CD4-positive, alpha-beta memory T cell (primary cell): ENCODE measurements around the gene CDK2AP2. TPM values are rescaled to one million over a fixed set of nuclear protein-coding genes. Genes with fewer than 3 reads are reported as not detected.

Experiments used
- CTCF ChIA-PET: fragments of 350-600 bp; sonication (Branson Sonifier 250); formaldehyde crosslinking; loops from one replicate; lab custom pipeline; 2021; ENCODE audit warnings: inconsistent platforms; ENCODE audit not compliant: partially characterized antibody; lab: Charles Lee
- POLR2A ChIA-PET: fragments of 350-600 bp; sonication (Branson Sonifier 250); formaldehyde crosslinking; loops from one replicate; lab custom pipeline; 2021; ENCODE audit not compliant: partially characterized antibody; lab: Charles Lee
- DNase-seq, 5 donors: peaks; one replicate each; pipeline versions ENCODE4 v3.0.0 to v3.0.0-alpha.2; 2020 to 2022; ENCODE audit warnings: mixed read lengths in 1 of 5
- H3K27ac ChIP-seq: one replicate; pipeline ENCODE4 v1.7.0; 2013; ENCODE audit warnings: low read depth, low read length
- H3K27me3 ChIP-seq: 2 replicates; pipeline ENCODE4 v1.7.0; 2013; ENCODE audit warnings: mild to moderate bottlenecking, low read length, moderate library complexity; ENCODE audit not compliant: insufficient read depth
- H3K36me3 ChIP-seq: 2 replicates; pipeline ENCODE4 v1.7.0; 2013; ENCODE audit warnings: mild to moderate bottlenecking, low read length, moderate library complexity; ENCODE audit not compliant: insufficient read depth
- H3K4me1 ChIP-seq: 2 replicates; pipeline ENCODE4 v1.7.0; 2013; ENCODE audit warnings: mild to moderate bottlenecking, low read length, moderate library complexity; ENCODE audit not compliant: insufficient read depth
- H3K4me3 ChIP-seq, 2 donors: one replicate each; pipeline ENCODE4 v1.7.0; 2013; ENCODE audit warnings: low read length in 2 of 2, mild to moderate bottlenecking in 1 of 2
- H3K9me3 ChIP-seq, 2 donors: one replicate each; pipeline ENCODE4 v1.7.0; 2013; ENCODE audit warnings: low read length in 2 of 2, control low read depth in 1 of 2; ENCODE audit not compliant: control insufficient read depth in 1 of 2
- H3K27ac Mint-ChIP-seq, 7 donors: one replicate each; pipeline ENCODE4 v1.8.0; 2020 to 2021; ENCODE audit warnings: mixed read lengths in 7 of 7, mild to moderate bottlenecking in 6 of 7, inconsistent platforms in 3 of 7, moderate library complexity in 3 of 7
- H3K27me3 Mint-ChIP-seq, 2 donors: one replicate each; pipeline ENCODE4 v1.8.0; 2020 to 2021; ENCODE audit warnings: mixed read lengths in 2 of 2
- H3K36me3 Mint-ChIP-seq, 2 donors: one replicate each; pipeline ENCODE4 v1.8.0; 2020 to 2021; ENCODE audit warnings: mixed read lengths in 2 of 2, inconsistent platforms in 1 of 2, mild to moderate bottlenecking in 1 of 2
- H3K4me1 Mint-ChIP-seq, 4 donors: one replicate each; pipeline ENCODE4 v1.8.0; 2020 to 2021; ENCODE audit warnings: mixed read lengths in 4 of 4, mild to moderate bottlenecking in 1 of 4
- H3K4me3 Mint-ChIP-seq, 8 donors: one replicate each; pipeline ENCODE4 v1.8.0; 2020 to 2021; ENCODE audit warnings: mixed read lengths in 8 of 8, mild to moderate bottlenecking in 7 of 8, moderate library complexity in 6 of 8, inconsistent platforms in 3 of 8
- H3K9me3 Mint-ChIP-seq, 8 donors: one replicate each; pipeline ENCODE4 v1.8.0; 2020 to 2021; ENCODE audit warnings: mixed read lengths in 8 of 8, mild to moderate bottlenecking in 5 of 8, inconsistent platforms in 3 of 8, moderate library complexity in 1 of 8
- intact Hi-C: fragments of 100-400 bp; cut with micrococcal nuclease; formaldehyde crosslinking; loops from one replicate; pipeline ENCODE4 v1.15.1; 2023
- polyA plus RNA-seq, 2 donors: library from polyadenylated mRNA; unstranded; fragments of 300-500 nt; fragmentation: Illumina TruSeq; gene quantifications; one replicate each; pipeline ENCODE4 v1.2.3, GENCODE V29; 2021
- total RNA-seq, 2 experiments: library from RNA; stranded (reverse); gene quantifications; one replicate each; pipeline ENCODE4 v1.2.3, GENCODE V29; 2021

CDK2AP2 gene
- total and polyA plus RNA-seq, 4 experiments from 2014 or later: 83.3 to 152 (median 85.9) TPM

GRCh38 chr11:67544616-67545242 is 36.8 kb upstream of the CDK2AP2 start:
- Histone ChIP-seq H3K4me3 (no peak overlapping the region), H3K4me1 (no peaks in the 10 kb centered on the region), H3K36me3 (no peaks in the 10 kb centered on the region), H3K27ac (no peak overlapping the region), H3K9me3 (no peaks in the 10 kb centered on the region), H3K27me3 (no peaks in the 10 kb centered on the region)
- Mint-ChIP-seq H3K4me1 (peaks cover 0 to 1% (median 0%) of the 10 kb centered on the region in 4 donors), H3K36me3 (no peaks in the 10 kb centered on the region), H3K27me3 (peaks cover 1 to 2% of the 10 kb centered on the region in 2 donors), H3K4me3 (no peak overlapping the region), H3K9me3 (no peaks in the 10 kb centered on the region), H3K27ac (no peak overlapping the region)
- intact Hi-C loops: no loop called here
- CTCF ChIA-PET: no interaction called here
- POLR2A ChIA-PET: no interaction called here
- no peak for DNase-seq

- Mint-ChIP-seq H3K4me3 (no peak overlapping the region), H3K27me3 (peaks cover 1 to 2% of the 10 kb centered on the region in 2 donors), H3K27ac (peak overlapping the region in 1 of 7 donors; percentile 15), H3K4me1 (peaks cover 0 to 1% (median 0%) of the 10 kb centered on the region in 4 donors), H3K36me3 (no peaks in the 10 kb centered on the region), H3K9me3 (no peaks in the 10 kb centered on the region)
- DNase-seq: no peak
- ChIA-PET CTCF (no interaction called here), POLR2A (no interaction called here)
- no peaks in the 10 kb centered on the region for H3K9me3 ChIP-seq
- no peak overlapping the region for H3K4me3 ChIP-seq
- intact Hi-C loops: no loop called here
- no peak overlapping the region for H3K27ac ChIP-seq
- no peaks in the 10 kb centered on the region for H3K27me3 ChIP-seq
- no peaks in the 10 kb centered on the region for H3K36me3 ChIP-seq
- no peaks in the 10 kb centered on the region for H3K4me1 ChIP-seq
These were observed 35.6 kb upstream of the CDK2AP2 start for GRCh38 chr11:67543585-67543984.

GRCh38 chr11:67542971-67543370 is 35.0 kb upstream of the CDK2AP2 start:
- CTCF ChIA-PET: no interaction called here
- no peak overlapping the region for H3K4me3 ChIP-seq

GRCh38 chr11:67542169-67542568 is 34.2 kb upstream of the CDK2AP2 start:
- H3K27ac ChIP-seq: no peak overlapping the region
- H3K4me3 ChIP-seq: no peak overlapping the region
- no peaks in the 10 kb centered on the region for H3K4me1 ChIP-seq
- no peaks in the 10 kb centered on the region for H3K27me3 ChIP-seq
- POLR2A ChIA-PET: no interaction called here
- H3K36me3 Mint-ChIP-seq: no peaks in the 10 kb centered on the region
- CTCF ChIA-PET: no interaction called here
- H3K4me3 Mint-ChIP-seq: no peak overlapping the region
- DNase-seq: no peak
- intact Hi-C loops: no loop called here
- peaks cover 0 to 1% (median 0%) of the 10 kb centered on the region in 4 donors for H3K4me1 Mint-ChIP-seq
- H3K9me3 Mint-ChIP-seq: no peaks in the 10 kb centered on the region
- H3K27ac Mint-ChIP-seq: no peak overlapping the region
- no peaks in the 10 kb centered on the region for H3K9me3 ChIP-seq
- H3K27me3 Mint-ChIP-seq: peaks cover 1 to 2% of the 10 kb centered on the region in 2 donors
- H3K36me3 ChIP-seq: no peaks in the 10 kb centered on the region

More at GRCh38 chr11:67542971-67543370, 35.0 kb upstream of the CDK2AP2 start:
- H3K9me3 Mint-ChIP-seq: no peaks in the 10 kb centered on the region
- no peaks in the 10 kb centered on the region for H3K36me3 ChIP-seq
- no peak overlapping the region for H3K4me3 Mint-ChIP-seq
- H3K4me1 ChIP-seq: no peaks in the 10 kb centered on the region
- intact Hi-C loops: no loop called here
- H3K27me3 ChIP-seq: no peaks in the 10 kb centered on the region
- H3K27ac Mint-ChIP-seq: peak overlapping the region in 1 of 7 donors; percentile 62
- DNase-seq: no peak
- H3K36me3 Mint-ChIP-seq: no peaks in the 10 kb centered on the region
- no peaks in the 10 kb centered on the region for H3K9me3 ChIP-seq
- H3K4me1 Mint-ChIP-seq: peaks cover 0 to 1% (median 0%) of the 10 kb centered on the region in 4 donors
- H3K27me3 Mint-ChIP-seq: peaks cover 1 to 2% of the 10 kb centered on the region in 2 donors
- POLR2A ChIA-PET: no interaction called here
- no peak overlapping the region for H3K27ac ChIP-seq

- Histone ChIP-seq H3K27ac (no peak overlapping the region), H3K4me3 (no peak overlapping the region), H3K36me3 (no peaks in the 10 kb centered on the region), H3K4me1 (no peaks in the 10 kb centered on the region), H3K9me3 (no peaks in the 10 kb centered on the region), H3K27me3 (no peaks in the 10 kb centered on the region)
- POLR2A ChIA-PET: no interaction called here
- Mint-ChIP-seq H3K27ac (peak overlapping the region in 1 of 7 donors; percentile 57), H3K4me1 (no peaks in the 10 kb centered on the region), H3K4me3 (no peak overlapping the region), H3K36me3 (no peaks in the 10 kb centered on the region), H3K27me3 (no peaks in the 10 kb centered on the region), H3K9me3 (no peaks in the 10 kb centered on the region)
- CTCF ChIA-PET: no interaction called here
- intact Hi-C loops: no loop called here
- no peak for DNase-seq
These were observed 33.2 kb upstream of the CDK2AP2 start for GRCh38 chr11:67541198-67541597.

GRCh38 chr11:67539550-67539949 is 31.6 kb upstream of the CDK2AP2 start:
- Histone ChIP-seq H3K9me3 (no peaks in the 10 kb centered on the region), H3K36me3 (no peaks in the 10 kb centered on the region), H3K27ac (no peak overlapping the region), H3K4me3 (no peak overlapping the region), H3K4me1 (no peaks in the 10 kb centered on the region), H3K27me3 (no peaks in the 10 kb centered on the region)
- ChIA-PET POLR2A (no interaction called here), CTCF (no interaction called here)
- Mint-ChIP-seq H3K9me3 (peaks cover 0 to 9% (median 2%) of the 10 kb centered on the region in 8 donors), H3K4me3 (no peak overlapping the region), H3K4me1 (no peaks in the 10 kb centered on the region), H3K27me3 (peaks cover 0 to 1% of the 10 kb centered on the region in 2 donors), H3K27ac (no peak overlapping the region), H3K36me3 (no peaks in the 10 kb centered on the region)
- intact Hi-C loops: no loop called here
- no peak for DNase-seq

GRCh38 chr11:67538823-67539505 is 31.0 kb upstream of the CDK2AP2 start:
- no peak overlapping the region for H3K4me3 Mint-ChIP-seq
- peaks cover 1 to 3% of the 10 kb centered on the region in 2 donors for H3K27me3 Mint-ChIP-seq
- intact Hi-C loops: no loop called here
- Histone ChIP-seq H3K4me1 (no peaks in the 10 kb centered on the region), H3K36me3 (no peaks in the 10 kb centered on the region), H3K9me3 (no peaks in the 10 kb centered on the region), H3K27ac (no peak overlapping the region), H3K4me3 (no peak overlapping the region), H3K27me3 (no peaks in the 10 kb centered on the region)
- ChIA-PET CTCF (no interaction called here), POLR2A (no interaction called here)
- no peak for DNase-seq
- H3K27ac Mint-ChIP-seq: no peak overlapping the region
- H3K36me3 Mint-ChIP-seq: peaks cover 0 to 1% of the 10 kb centered on the region in 2 donors
- H3K9me3 Mint-ChIP-seq: peaks cover 0 to 14% (median 7%) of the 10 kb centered on the region in 8 donors
- H3K4me1 Mint-ChIP-seq: no peaks in the 10 kb centered on the region
